ENCODE results near the gene JAZF1. TPM values are rescaled to one million over a fixed set of nuclear protein-coding genes. Genes with fewer than 3 reads are reported as not detected.

The JAZF1 gene
- total and polyA plus RNA-seq, 9 of the 15 experiments (the other 6 are each of a cell fraction or from before 2014, with no cell fraction given) = 0.04 to 0.64 (median 0.11) TPM; not detected in 3

DNA sequence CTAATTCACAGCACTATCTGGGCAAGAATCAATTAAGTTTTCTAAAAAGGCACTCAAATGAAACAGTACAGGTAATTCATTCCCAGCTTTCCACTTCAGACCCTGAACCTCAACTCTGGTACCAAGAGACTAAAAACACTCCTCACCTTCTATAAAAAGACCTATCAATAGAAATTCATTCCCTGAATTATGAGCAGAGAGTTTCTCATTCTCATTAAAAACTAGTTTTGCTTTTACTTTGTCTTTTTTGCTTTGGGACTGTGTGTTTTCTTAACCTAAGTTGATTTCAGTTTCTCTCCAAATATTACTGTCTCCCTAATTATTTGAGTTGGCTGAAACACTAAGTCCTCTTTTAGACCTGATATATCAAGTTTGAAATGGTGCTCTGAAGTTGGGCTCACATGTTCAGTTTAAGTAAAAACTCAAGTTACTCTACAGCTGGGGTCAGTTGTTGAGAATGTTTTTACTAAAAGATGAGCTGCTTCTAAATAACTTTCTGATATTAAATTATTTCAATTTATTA, 189.5 kb downstream of the JAZF1 start (continued):
- TF ChIP-seq, protein P1, sequence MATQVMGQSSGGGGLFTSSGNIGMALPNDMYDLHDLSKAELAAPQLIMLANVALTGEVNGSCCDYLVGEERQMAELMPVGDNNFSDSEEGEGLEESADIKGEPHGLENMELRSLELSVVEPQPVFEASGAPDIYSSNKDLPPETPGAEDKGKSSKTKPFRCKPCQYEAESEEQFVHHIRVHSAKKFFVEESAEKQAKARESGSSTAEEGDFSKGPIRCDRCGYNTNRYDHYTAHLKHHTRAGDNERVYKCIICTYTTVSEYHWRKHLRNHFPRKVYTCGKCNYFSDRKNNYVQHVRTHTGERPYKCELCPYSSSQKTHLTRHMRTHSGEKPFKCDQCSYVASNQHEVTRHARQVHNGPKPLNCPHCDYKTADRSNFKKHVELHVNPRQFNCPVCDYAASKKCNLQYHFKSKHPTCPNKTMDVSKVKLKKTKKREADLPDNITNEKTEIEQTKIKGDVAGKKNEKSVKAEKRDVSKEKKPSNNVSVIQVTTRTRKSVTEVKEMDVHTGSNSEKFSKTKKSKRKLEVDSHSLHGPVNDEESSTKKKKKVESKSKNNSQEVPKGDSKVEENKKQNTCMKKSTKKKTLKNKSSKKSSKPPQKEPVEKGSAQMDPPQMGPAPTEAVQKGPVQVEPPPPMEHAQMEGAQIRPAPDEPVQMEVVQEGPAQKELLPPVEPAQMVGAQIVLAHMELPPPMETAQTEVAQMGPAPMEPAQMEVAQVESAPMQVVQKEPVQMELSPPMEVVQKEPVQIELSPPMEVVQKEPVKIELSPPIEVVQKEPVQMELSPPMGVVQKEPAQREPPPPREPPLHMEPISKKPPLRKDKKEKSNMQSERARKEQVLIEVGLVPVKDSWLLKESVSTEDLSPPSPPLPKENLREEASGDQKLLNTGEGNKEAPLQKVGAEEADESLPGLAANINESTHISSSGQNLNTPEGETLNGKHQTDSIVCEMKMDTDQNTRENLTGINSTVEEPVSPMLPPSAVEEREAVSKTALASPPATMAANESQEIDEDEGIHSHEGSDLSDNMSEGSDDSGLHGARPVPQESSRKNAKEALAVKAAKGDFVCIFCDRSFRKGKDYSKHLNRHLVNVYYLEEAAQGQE (IDR thresholded peaks at IDR 0.05; ENCODE audit: borderline replicate concordance) = no peak
- TF ChIP-seq, protein P1 (CRISPR knock-in tag; IDR thresholded peaks at IDR 0.05; ENCODE audit: low read depth) = no peak
- no peak for TF ChIP-seq NFE2L1 (tag; IDR thresholded peaks at IDR 0.05; ENCODE audit: borderline replicate concordance, low read depth)
- no peak for TF ChIP-seq ZNF384 (IDR thresholded peaks at IDR 0.05; ENCODE audit: low read depth, low read length)
- no peak for TF ChIP-seq STAG1 (CRISPR knock-in tag; IDR thresholded peaks at IDR 0.05; ENCODE audit: borderline replicate concordance)
- TF ChIP-seq ZC3H11A (IDR thresholded peaks at IDR 0.05; ENCODE audit: low read depth, low read length) = no peak
- no peak for TF ChIP-seq PRPF4 (IDR thresholded peaks at IDR 0.05; ENCODE audit: insufficient read depth, low read depth, low read length, poor library complexity, severe bottlenecking)
- TF ChIP-seq, protein P2, sequence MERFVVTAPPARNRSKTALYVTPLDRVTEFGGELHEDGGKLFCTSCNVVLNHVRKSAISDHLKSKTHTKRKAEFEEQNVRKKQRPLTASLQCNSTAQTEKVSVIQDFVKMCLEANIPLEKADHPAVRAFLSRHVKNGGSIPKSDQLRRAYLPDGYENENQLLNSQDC (CRISPR knock-in tag; IDR thresholded peaks at IDR 0.05) = no peak
- no peak for TF ChIP-seq CEBPB (tag; IDR thresholded peaks at IDR 0.05)
- TF ChIP-seq KLF1 (tag; IDR thresholded peaks at IDR 0.05) = no peak
- TF ChIP-seq ZEB2 (IDR thresholded peaks at IDR 0.05) = no peak

Measured in K562 (cell line).